Measurements from ENCODE around the gene CYBB. TPM values are rescaled to one million over a fixed set of nuclear protein-coding genes. Genes with fewer than 3 reads are reported as not detected.

Gene CYBB
- total RNA-seq = 10 to 100 TPM in 2 of 4 donors, 1 to 10 TPM in 2; 1.1 to 22.1 (median 8.2) TPM

DNA sequence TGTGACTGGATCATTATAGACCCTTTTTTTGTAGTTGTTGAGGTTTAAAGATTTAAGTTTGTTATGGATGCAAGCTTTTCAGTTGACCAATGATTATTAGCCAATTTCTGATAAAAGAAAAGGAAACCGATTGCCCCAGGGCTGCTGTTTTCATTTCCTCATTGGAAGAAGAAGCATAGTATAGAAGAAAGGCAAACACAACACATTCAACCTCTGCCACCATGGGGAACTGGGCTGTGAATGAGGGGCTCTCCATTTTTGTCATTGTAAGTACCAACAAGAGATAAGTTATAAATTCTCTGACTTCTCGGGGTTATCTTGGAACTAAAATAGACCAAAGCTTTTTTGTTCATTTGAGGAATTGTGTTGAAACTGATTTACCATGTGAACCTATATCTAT lies at the start of gene CYBB:
CYBB (plus strand) TSS at position 203 of the 400 bp plus-strand sequence; CDS start at position 222, 19 bp downstream.
- 67 to 70% methylated on average over 2 of the region's 2 CpGs for WGBS, 2 donors

GRCh38 chrX:37745354-37745753 lies 34.5 kb upstream of the CYBB start:
- TF ChIP-seq CTCF (IDR thresholded peaks at IDR 0.05) (peak; percentile 69 to 82 (median 79)), POLR2A (IDR thresholded peaks at IDR 0.05) (no peak)
- H3K4me1 ChIP-seq = no peaks in the 10 kb centered on the region
- 13 to 18% methylated on average over 3 of the region's 3 CpGs for WGBS, 2 donors

More for the DNA sequence above, at the start of gene CYBB:
- DNase-seq = no peak
- TF ChIP-seq CTCF (IDR thresholded peaks at IDR 0.05) (no peak), POLR2A (IDR thresholded peaks at IDR 0.05) (no peak)
- no peak within 1 kb of the TSS for H3K4me3 ChIP-seq
- no peaks in the 10 kb centered on the region for H3K27me3 ChIP-seq
- no peaks in the 10 kb centered on the region for H3K36me3 ChIP-seq
- H3K4me1 ChIP-seq = no peaks in the 10 kb centered on the region
- intact Hi-C loops (cut with DNase I) = no loop called here
- no peak within 1 kb of the TSS for H3K27ac ChIP-seq
- H3K9me3 ChIP-seq = no peaks in the 10 kb centered on the region

DNA sequence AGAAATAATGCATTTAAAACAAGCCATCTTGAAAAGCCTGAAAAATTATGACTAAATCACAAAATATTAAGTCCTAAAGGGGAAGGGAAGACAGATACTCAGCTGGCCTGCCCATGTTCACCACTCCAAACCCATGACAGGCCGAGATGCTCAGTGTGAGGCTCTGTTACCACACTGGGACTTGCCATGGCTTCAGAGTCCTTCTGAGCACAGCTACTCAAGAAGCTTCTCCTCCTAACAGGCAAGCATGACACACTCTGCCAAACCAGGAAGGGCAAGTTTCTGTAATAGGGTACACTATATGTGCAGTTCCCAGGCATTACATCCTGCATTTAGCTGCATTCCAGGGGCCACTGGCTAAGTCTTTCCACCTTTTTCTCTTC lies 34.0 kb upstream of the CYBB start:
- DNase-seq = no peak
- no peaks in the 10 kb centered on the region for H3K4me1 ChIP-seq
- no peak overlapping the region for H3K27ac ChIP-seq
- H3K9me3 ChIP-seq = no peaks in the 10 kb centered on the region
- intact Hi-C loops (cut with DNase I) = no loop called here
- WGBS, 2 donors = 43% methylated on average over 1 of the region's 1 CpG; no CpG with 5 or more reads in 1 of the 2 donors
- TF ChIP-seq CTCF (IDR thresholded peaks at IDR 0.05) = no peak
- no peak for TF ChIP-seq POLR2A (IDR thresholded peaks at IDR 0.05)
- H3K4me3 ChIP-seq = no peak overlapping the region
- H3K36me3 ChIP-seq = no peaks in the 10 kb centered on the region
- H3K27me3 ChIP-seq = no peaks in the 10 kb centered on the region

More at GRCh38 chrX:37745354-37745753, 34.5 kb upstream of the CYBB start:
- no peak for DNase-seq
- no peak overlapping the region for H3K27ac ChIP-seq
- H3K9me3 ChIP-seq = no peaks in the 10 kb centered on the region
- no peak overlapping the region for H3K4me3 ChIP-seq
- H3K36me3 ChIP-seq = no peaks in the 10 kb centered on the region
- intact Hi-C loops (cut with DNase I) = no loop called here
- no peaks in the 10 kb centered on the region for H3K27me3 ChIP-seq

- Histone ChIP-seq H3K4me3 (no peak overlapping the region), H3K36me3 (no peaks in the 10 kb centered on the region), H3K27me3 (no peaks in the 10 kb centered on the region), H3K9me3 (no peaks in the 10 kb centered on the region), H3K4me1 (no peaks in the 10 kb centered on the region), H3K27ac (no peak overlapping the region)
- DNase-seq = no peak
- intact Hi-C loops (cut with DNase I) = no loop called here
- 23 to 48% methylated on average over 2 to 5 of the region's 7 CpGs for WGBS, 2 donors
- TF ChIP-seq CTCF (IDR thresholded peaks at IDR 0.05) (no peak), POLR2A (IDR thresholded peaks at IDR 0.05) (no peak)
Measured at GRCh38 chrX:37746218-37746941, 33.5 kb upstream of the CYBB start.

- no peaks in the 10 kb centered on the region for H3K27me3 ChIP-seq
- 75% methylated on average over 1 of the region's 1 CpG; no CpG with 5 or more reads in 1 of the 2 donors for whole genome bisulfite sequencing, 2 donors
- no peak overlapping the region for H3K27ac ChIP-seq
- H3K4me3 ChIP-seq = no peak overlapping the region
- no peak for DNase-seq
- H3K9me3 ChIP-seq = no peaks in the 10 kb centered on the region
- TF ChIP-seq POLR2A (IDR thresholded peaks at IDR 0.05) = no peak
- TF ChIP-seq CTCF (IDR thresholded peaks at IDR 0.05) = no peak
- H3K36me3 ChIP-seq = no peaks in the 10 kb centered on the region
- H3K4me1 ChIP-seq = no peaks in the 10 kb centered on the region
- intact Hi-C loops (cut with DNase I) = no loop called here
Measured at GRCh38 chrX:37746951-37747350, 32.9 kb upstream of the CYBB start.

Measured in esophagus squamous epithelium (tissue), 5 donors.